KG1 (cell line): ENCODE results near the gene PAX7.
"Not testable (repeated sequence)": the region's sequence is repeated elsewhere in the genome, so short reads cannot be mapped to it uniquely, and the experiment has no call there.

ENCODE experiments used
- DNase-seq: peaks from one replicate; lab custom pipeline; 2025; lab: John Stamatoyannopoulos, UW

PAX7 gene

DNA sequence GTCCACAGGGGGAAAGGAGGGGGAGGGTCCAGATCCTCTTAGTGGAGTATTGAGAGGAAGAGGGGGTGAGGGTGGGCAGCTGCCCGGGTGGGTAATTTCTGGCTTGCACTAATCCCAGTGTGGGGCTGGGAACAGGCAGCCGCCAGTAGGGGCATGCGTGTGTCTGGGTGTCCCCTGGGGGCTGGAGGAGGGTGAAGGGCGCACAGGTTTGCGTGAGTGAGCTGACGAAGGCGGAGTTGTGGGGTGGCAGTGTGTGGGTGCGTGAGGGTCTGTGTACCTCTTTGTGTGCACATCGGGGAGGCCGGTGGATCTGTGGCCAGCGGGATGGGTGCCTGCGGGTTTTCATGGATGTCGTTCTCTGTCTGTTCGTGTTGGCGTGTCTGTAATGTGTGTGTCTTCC is 97.3 kb downstream of the PAX7 start:
- no peak for DNase-seq

DNA sequence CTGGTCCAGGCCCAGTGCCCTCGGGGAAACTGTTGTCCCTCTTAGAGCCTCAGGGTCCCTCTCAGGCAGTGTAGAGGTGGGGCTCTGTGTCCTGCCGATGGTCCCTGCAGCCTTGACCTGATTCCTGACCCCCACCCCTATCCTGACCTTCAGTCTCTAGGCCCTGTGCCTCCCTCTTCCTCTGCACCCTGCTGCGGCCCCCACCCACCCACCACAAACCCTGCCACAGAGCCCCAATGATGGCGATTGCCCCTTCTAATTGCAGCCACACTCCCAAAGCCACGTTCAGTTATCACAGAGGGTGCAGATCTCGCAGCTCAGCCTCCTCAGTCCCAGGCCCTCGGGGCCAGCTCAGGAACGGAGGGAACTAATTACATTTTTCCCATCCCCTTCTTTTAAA is 99.7 kb downstream of the PAX7 start:
- no peak for DNase-seq

DNA sequence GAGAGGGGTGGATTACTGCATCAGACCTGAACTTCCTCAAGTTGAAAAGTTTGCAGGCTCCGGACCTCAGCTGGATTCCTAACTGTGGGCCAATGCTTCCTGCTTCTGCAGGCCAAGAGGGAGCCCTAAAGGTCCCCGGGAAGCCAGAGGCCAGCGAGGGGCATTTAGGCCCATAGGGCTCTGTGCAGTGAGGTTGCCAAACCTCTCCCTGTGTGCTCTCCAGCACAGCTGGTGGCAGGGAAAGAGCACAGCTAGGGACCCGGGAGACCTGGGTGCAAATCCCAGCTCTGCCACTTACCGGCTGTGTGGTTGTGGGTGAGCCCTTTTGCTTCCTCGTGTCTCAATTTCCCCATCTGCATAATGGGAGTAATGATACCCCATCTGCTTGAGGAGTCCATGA is 100.5 kb downstream of the PAX7 start:
- no peak for DNase-seq

DNA sequence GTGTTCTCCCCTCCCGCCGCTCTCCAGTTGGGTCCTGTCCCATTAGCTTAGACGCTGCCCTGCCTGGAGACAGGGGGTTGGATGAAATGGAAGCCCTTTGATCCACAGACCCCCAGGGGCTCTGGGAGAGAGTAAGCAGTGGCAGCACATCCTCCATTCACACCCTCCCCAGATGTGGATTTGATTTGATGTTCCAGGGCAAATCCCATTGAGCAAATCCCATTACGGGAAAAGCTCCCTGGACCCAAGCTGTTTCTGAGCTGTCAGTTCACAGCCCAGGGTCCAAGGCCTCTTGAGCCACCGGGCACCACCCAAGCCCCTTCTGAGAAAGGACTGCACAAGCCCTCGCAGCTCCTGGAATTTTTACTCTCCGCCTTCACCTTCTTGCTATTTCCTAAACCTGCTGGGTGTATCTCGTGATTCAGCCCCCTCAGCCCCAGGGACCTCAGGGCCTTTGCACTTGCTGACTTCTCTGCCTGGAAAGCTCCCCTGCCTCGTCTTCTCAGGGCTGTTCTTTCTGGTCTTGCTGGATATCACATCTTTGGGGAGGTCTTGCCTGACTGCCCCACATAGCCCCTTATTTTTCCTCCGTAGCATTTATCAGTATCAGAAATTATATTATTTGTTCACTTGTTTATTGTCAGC is 101.1 kb downstream of the PAX7 start:
- DNase-seq: no peak

DNA sequence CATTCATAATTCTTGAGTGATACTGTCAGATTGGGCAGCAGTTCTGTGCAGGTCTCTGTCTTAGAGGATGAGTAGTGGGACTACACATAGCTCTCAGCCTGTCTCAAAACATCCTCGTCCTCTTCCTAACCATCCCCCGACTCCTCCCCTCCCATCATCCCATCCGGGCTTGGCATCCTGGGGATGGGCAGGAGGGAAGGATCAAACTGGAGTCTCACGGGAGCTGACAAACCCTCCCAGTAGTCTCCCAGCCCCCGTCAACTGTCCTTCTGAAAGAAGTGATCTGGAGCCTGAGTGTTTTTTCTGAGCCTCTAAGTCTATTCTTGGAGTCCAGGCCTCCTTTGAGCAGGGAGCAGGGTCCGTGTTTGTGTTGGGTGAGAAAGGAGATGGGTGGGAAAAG is 102.0 kb downstream of the PAX7 start:
- DNase-seq: no peak

DNA sequence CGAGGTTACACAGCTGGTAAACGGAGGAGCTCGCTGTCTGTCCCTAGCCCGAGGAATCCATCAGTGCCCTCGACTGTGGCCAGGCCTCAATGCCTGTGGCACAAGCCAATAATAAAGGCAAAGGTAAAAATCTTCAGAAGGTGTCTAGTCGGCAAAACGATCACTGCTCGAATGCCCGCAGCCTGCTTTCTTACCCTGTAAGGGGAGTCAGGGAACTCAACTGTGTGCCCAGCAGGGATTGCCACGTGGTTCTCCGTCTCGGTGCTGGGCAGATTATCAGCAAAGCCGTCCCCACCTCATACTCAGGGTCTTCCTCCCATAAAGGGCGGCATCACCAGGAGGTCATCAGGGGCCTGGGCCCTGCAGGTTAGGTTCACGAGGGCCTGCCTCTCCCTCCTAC is 103.4 kb downstream of the PAX7 start:
- no peak for DNase-seq

DNA sequence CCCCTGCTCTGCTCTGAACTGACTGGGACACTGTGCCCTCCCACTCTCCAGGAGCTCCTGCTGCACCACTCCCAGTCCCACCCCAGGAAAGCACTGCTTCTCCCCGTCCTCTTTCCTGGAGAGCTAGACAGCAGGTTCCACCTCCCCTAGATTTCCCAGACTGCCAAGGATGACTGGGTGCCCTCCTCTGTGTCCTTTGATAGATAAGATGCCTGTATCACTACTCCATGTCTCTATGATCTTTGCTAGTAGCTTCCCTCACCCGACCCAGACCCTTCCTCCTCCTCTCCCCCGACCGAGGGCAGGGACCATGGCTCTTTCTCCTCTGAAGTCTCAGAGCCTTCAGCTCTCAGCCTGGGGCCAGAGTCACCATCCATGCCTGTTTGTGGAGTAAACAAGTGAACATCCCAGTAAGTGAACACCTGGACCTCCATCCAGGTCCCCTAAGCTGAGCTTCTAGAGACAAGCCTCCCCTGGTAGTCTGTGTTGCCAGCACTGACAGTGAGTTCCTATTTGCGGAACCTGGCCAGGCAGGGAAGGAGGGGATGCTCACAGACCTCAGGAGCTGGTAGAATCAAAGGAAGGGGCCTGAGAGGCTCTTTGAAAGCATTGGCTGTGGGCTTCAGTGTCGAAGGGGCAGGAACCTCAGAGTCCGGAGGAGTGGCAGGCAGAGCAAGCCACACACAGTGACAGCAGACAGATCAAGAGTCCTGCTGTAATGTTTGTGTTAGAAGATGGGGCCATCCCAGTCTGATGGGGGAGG is 104.0 kb downstream of the PAX7 start:
- no peak for DNase-seq

DNA sequence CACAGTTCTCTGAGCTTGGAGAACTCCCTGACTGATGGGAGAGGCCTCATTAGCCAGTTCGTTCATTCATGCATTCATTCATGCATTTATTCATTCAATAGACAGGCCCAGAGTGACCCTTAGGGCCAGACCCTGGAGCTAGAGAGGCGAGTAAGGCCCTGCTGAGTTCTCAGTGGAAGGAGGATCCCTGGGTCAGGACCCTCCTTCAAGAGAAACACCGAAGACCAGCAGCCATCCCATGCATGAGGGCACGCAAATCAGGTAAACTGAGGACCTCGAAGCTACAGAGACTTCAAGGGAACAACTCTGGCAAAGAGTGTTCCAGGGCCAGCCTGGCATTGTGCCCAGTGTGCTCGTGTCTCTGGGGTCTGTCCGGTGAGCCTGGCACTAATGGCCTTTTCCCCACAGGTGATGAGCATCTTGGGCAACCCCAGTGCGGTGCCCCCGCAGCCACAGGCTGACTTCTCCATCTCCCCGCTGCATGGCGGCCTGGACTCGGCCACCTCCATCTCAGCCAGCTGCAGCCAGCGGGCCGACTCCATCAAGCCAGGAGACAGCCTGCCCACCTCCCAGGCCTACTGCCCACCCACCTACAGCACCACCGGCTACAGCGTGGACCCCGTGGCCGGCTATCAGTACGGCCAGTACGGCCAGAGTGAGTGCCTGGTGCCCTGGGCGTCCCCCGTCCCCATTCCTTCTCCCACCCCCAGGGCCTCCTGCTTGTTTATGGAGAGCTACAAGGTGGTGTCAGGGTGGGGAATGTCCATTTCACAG is 104.8 kb downstream of the PAX7 start:
- DNase-seq: no peak

DNA sequence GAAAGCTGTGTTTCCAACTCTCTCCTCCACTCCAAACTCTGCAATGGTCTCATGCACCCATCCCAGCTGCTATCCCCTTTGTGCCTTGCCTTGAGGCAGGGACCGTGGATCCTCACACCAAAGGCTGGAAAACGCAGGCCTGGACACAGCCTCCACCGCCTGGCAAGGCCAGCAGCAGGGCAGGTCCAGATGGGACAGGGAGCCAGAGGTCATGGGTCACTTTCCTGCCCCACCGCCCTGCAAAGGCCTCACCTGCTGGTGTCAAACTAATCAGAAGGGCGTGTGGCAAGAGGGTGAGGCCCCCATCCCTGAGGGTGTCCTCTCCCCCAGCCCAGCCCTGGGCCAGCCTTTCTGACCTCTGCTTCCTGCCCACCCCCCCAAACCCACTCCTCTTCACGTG is 106.3 kb downstream of the PAX7 start:
- no peak for DNase-seq

DNA sequence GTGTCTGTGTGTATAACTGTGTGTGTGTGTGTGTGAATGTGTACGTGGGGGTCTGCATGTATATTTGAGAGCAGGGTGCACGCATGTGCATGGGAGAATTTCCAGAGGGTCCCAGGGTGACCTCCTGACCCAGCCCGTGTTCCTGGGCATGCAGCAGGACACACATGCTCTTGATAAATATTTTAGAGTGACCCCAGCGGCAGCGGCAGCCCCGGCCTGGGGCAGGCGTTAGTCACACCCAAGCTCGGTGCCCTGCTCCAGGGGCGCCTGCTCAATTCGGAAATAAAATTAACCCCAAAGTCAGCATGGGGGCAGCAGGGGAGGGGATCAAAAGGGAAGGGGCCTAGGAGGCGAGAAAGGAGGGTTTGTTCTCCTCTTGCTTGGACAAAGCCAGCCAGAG is 107.5 kb downstream of the PAX7 start:
- DNase-seq: no peak

DNA sequence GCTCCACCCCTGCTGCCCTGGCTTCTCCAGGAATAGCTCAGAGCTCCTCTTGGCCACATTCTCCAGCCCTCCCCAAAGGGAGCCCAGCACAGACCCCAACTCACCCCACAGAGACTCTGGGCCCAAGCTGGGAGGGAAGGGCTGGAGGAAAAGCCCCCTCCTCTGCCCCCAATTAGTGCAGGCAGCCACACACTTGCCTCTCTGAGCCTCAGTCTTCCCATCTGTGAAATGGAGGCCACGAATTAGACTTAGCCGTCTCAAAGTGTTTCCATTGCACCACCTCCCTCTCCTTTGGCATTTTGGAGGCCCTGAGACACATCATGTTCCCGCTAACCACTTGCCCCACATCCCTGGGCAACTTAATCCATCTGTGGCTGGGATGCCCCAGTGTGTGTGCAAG is 108.0 kb downstream of the PAX7 start:
- no peak for DNase-seq

DNA sequence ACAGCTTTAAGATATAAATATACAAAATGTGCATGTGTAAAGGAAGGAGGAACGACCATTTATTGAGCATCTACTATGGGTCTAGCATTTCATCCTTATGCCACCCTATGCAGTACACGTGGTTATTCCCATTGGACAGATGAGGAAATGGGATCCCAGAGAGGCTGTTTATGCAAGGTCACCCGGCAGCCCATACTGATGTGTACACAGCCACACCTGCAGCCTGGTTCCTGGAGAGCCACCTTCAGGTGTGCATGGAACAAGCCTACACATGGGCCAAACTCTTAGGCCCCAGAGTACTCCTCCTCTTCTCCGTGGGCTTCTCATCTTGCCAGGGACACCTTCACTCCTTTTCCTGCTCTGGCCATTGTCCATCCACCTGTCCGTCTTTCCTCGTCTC is 108.8 kb downstream of the PAX7 start:
- no peak for DNase-seq

DNA sequence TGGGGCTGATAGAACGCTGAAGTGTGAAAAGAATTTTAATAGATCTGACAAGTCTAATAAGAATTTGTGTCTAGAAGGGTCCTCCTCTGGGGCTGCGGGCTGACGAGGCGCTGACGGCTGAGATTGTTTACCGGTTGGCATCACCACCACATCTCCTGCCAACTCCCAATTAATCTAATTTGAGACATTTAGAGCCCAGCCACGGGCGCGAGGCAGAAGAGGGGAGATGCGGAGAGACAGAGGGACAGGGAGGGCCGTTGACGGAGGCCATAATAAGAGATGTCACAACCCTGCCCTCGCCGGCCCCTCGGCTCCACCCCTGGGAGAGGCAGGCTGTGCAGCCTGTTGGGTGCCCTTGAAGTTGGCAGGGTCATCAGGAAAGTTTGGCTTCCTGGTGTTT is 109.3 kb downstream of the PAX7 start:
- DNase-seq: no peak

DNA sequence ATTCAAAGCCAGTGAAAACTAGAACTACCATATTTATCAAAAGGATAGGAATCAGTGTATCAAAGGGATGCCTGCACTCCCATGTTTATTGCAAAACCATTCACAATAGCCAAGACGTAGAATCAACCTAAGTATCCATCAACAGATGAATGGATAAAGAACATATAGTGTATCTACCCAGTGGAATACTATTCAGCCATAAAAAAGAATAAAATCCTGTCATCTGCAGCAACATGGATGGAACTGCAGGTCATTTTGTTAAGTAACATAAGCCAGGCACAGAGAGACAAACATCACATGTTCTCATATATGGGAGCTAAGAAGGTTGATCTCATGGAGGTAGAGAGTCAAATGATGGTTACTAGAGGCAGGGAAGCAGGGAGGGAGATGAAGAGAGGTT is 110.0 kb downstream of the PAX7 start:
- DNase-seq: no peak

DNA sequence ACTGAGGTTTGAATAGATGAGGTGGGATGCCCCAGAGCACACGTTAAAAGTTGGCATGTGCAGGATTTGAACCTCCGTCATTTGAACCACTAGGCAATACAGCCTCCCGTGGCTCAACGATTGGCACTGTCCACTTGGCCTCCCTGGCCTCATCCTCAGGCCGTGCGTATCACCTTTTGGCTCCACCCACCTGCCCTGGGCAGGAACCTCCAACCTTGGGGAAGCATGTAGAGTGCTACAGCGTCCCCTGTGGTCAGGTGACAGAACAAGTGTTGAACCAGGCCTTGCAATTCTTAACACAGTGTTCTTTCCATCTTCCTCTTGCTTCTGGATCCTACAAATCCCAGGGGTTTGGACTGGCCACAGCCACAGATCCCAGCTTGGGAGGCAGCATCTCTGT is 112.6 kb downstream of the PAX7 start:
- DNase-seq: no peak

DNA sequence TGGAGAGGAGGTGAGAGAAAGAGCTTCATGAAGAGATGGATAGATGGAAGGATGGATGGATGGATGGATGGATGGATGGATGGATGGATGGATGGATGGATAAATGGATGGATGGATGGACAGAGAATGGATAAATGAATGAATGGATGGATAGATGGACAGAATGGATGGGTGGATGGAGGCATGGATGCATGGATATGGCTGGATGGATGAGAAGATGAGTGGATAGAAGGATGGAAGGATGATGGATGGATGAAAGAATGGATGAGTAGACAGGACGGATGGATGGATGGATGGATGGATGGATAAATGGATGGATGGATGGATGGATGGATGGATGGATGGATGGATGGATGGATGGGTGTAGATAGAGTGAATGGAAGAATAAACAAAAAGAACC is 113.7 kb downstream of the PAX7 start:
- DNase-seq: not testable (repeated sequence)

DNA sequence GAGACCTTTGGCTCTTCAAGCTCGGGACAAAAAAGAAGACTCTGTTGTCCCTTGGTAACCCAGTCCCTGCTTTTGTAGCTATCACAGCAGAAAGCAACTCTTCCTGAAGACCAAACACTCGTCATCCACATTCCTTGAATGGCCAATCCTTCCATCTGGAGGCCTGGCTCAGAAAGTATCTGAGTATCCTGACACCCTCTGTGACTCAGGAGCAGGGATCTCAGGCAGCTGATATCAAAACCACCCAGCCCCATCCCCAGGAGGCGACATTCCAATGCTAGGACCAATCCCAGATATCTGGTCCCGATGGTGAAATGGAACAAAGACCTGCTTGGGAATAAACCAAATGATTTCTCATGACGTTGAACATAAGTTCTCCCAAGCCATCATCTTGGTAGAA is 116.3 kb downstream of the PAX7 start:
- no peak for DNase-seq

DNA sequence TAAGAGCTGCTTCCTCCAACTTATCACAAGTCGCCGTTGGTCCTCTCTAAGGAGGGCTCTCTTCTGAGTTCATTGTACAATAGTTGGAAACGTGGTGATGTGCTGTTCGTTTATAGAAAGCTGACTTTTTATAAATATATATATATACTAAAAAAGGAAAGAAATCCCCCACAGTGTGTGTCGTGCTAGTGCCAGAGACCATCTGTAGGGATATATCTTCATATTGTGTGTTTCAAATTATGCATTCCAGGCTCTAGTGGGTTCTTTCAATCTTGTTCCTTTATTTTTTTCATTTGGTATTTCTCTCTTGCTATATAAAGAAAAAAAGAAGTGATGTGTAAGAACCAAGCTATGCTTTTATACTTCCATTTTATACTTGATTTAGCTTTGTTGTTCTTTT is 117.0 kb downstream of the PAX7 start:
- DNase-seq: no peak

DNA sequence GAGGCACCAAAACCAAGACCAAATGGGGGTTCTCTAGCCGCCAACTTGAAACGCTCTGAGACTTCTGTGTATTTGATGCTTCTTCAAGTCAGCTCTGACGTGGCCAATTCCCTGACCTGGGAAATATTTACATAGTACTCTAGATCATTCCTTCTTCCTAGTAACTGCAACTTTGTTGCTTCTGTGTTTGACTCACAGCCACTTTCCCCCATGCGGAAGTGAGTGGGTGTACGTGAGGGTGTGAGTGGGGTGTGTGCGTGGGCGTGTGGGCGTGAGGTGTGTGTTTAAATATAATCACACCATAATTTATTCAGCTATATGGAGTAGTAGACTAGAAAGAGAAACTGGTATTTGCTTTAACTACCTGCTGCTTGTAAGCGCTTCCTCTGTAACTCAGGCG is 117.8 kb downstream of the PAX7 start:
- DNase-seq: no peak

DNA sequence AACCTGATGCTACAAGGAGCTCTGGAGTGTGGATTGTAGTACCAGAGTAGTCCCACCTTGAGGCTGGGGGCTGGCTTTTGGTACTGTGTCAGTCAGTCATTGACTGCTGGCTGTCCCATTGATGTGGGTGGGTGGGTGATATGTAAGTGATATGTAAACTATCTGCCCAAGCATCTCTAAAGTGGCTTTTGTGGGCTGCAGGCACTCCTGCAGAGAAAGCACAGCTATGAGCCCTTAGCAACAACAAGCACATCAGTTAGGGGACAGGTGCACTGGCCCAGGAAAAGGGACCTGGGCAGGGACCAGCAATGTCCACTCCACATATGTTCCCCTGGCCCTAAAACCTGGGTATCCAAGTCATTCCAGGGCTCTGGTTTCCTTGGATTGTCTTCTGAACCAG is 118.9 kb downstream of the PAX7 start:
- DNase-seq: no peak

DNA sequence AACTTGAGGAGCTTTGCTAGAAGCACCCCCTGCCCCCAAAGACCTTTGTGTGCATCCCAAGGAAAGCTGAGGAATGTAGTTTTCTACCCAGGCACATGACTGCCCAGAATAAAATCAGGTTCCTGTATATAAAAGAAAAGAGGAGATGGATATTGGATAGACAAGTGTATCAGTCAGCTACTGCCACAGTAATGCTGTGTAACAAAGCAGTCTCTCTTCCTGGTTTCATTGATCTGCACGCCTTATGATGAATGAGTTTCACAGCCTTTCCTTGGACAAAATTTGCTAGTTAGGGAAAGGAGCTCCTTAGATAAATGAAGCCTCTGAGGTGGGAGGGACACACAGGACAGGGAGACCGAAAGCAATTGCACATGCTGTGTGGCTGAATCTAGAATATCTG is 120.0 kb downstream of the PAX7 start:
- DNase-seq: no peak

DNA sequence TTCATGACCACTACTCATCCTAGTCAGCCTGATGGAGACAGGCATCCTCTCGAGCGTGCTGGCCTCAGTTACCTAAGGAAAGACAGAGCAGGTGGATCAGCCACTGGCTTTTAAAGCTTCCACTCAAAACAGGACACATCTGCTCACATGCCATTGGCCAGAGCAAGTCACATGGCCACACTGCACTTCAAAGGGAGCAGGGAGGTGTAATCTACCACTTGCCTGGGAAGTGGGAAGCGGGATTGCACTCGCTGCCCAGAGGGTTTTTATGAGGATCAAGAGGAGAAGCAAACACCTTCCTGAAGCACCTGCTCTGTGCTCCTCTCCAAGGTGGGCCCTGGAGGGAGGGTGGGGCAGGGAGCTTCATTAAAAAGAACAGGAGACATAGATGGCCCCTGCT is 120.8 kb downstream of the PAX7 start:
- DNase-seq: no peak

DNA sequence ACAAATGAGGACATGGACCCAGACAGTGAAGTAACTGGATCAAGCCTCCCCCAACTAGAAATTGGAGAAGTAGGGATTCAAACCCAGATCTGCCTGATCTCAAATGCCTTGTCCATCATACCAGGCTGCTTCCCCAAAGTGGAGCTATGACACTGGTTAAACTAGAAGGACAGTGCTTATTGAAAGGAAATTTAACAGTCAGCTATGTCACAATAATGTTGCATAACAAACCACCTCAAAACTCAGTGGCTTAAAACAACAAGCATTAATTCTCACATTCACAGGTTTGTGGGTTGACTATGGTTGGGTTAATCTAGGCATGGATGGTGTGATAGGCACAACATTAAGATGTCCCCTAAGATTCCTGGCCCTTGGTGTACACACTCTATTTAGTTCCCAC is 121.8 kb downstream of the PAX7 start:
- DNase-seq: no peak
